Measurements from ENCODE around the gene IMPDH1.

The IMPDH1 gene

DNA sequence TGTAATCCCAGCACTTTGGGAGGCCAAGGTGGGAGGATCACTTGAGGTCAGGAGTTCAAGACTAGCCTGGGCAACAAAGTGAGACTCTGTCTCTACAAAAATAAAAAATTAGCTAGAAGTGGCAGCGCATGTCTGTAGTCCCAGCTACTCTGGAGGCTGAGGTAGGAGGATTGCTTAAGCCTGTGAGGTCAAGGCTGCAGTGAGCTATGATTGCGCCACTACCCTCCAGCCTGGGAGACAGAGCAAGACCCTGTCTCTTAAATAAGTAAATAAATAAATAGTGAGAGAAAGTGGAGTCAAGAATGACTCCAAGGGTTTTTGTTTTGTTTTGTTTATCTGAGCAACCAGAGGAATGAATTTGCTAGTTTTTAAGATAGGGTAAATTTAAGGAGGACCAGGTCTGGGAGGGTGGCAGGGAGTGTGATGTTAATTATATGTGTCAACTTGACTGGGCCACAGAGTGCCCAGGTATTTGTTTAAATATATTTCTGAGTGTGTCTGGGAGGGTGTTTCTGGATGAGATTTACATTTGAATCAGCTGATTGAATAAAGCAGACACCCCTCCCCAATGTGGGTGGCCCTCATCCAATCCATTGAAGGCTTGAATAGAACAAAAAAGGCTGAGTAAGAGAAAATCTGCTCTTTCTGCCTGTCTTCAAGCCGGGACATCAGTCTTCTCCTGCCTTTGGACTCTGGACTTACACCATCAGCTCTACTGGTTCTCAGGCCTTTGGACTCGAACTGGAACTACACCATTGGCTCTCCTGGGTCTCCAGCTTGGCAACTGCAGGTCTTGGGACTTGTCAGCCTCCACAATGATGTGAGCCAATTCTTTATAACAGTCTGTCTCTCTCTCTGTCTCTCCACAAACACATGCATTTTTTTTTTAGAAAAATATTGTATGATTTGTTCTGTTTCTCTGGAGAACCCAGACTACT is 23.5 kb downstream of the IMPDH1 start:
- no peak for DNase-seq

DNA sequence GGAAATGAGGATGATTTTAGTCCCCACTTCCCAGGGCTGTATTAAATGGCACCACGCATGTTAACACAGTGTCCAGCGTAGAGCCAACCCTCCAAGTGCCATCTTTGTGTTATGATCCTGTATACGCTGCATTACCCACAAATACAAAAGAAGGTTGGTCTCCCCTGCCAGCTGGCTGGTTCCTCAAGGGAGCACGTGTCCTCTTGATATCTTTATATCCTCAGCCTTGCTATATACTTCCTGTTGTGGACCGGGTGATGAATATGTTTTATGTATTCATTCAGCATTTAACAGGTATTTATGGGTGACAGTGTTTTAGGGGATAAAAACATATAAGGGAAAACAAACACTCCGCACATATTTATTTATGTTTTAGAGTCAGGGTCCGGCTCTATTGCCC is 25.1 kb downstream of the IMPDH1 start:
- no peak for DNase-seq

DNA sequence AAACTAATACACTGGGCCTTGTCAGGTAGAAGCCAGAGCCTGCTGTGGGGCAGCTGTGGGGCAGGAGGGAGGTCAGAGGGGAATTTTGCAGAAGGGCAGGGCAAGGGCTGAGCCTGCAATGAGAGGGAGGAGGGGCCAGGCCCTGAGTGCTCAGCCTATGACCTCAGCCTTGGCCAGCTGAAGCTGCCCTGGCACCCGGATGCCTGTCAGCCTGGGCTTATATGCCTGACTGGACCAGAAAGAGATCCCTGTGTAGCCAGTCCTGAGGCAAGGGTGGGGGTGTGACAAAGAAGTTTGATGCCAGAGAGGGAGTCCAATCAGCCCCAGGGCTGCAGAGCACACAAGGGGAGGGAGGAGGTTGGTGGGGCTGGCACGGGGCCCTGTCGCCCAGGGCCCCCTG is 26.0 kb downstream of the IMPDH1 start:
- no peak for DNase-seq

DNA sequence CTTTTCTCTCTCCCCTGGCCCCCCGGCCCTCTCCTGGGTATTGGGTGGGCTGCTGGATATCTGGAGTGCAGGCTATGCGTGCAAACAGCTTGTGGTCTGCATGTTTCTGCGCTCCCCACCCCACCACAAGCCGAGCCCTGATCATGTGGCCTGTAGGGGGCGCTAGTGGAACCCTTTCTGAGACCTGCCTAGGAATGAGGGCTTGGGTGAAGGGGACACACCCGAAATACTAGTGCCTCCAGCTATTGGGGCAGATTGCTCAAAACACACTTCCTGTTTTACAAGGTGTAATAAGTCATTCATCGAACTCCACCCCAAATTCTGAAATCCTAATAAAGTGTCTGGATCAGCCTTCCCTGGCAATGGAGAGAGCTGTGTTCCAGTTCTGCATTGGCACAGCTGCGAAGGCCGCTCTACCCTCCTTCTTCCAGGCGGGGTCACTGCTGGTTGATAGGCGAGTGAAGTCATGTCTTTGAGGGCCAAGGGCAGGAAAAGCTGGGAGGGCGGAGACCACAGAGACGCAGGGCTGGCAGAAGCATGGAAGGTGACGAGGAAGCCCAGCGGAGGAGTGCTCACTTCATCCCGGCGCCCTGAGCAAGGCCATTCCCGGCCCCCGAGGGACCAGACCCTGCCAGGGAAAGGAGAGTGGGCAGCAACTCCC is 28.5 kb downstream of the IMPDH1 start:
- no peak for DNase-seq

DNA sequence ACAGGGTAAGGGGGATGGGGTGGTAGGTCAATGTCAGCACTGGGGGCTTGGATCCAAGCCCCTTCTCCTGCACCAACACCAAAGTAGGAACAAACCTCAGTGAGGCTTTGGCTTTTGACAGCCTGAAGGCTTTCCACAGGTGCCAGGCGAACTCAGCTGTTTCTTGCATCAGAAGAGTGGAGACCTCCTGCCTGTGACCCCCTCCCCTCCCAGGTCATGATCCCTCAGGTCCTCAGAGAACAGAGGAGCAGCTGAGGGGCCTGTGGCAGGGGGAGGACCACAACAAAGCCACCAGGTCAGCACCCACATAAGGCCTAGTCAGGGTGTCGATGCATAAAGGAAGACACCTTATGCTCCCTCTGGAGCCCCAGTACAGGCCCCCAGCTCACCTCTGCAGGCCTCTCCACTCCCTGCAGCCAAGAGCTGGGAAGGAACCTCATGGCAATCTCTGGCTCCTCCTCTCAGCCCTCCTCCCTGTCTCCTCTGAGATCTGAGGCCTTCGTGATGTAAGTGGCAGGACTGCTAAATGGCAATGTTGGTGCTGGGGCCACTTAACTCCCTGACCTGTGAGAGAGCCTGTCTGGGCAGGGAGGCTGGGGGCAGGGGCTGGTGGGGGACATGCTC is 29.2 kb downstream of the IMPDH1 start:
- DNase-seq = no peak

DNA sequence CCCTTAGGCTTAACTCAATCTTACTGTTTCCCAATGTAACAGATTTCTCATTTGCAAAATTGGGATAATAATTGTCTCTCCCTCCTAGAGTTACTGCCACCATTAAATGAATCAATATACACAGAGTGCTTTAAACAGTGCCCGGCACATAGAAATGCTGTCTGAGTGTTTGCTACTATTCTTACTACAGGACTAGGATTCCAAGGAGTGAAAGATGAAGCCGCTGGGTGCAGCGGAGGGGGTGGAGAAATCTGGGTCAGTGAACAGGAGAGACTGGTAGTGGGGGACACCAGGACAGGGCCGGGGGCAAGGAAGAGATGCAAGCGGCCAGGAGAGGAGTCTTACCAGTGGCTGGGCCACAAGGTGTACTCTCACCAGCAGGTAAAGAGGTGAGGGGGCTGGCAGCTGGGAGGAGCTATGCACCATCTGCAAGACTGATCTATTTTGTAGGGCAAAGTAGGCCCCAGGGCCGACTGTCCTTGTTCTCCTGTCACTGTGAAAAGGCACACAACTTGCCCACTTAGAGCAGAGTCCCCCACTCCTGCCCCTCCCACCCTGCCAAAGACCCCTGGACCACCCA is 29.8 kb downstream of the IMPDH1 start:
- DNase-seq = no peak

DNA sequence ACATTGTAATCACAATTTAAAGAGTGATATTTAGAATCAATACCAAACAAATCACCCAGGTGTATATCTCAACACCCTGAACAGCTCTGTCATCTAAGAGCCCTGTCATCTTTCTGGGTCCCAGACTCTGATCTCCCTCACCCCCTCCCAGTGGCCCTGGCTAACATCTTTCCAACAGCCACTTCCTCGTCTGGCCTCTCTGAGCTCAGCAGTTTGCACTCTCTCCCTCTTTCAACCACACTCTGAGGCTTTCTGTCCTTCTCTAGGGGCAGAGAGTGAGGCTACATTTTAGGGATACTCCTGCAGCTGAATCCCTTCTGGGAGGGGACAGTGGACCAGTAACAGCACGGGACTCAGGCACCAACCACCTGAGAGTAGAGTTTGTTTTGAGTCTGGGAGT is 31.1 kb downstream of the IMPDH1 start:
- no peak for DNase-seq

DNA sequence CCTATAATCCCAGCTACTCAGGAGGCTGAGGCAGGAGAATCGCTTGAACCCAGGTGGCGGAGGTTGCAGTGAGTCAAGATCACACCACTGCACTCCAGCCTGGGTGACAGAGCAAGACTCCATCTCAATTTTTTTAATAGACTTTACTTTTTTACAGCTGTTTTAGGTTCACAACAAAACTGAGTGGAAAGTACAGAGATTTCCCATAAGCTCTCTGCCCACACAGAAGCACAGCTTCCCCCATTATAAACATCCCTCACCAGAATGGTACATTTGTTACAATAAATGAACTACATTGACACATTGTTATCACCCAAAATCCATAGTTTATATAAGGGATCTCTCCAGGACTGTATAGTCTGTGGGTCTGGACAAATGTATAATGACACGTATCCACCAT is 33.7 kb downstream of the IMPDH1 start:
- no peak for DNase-seq

DNA sequence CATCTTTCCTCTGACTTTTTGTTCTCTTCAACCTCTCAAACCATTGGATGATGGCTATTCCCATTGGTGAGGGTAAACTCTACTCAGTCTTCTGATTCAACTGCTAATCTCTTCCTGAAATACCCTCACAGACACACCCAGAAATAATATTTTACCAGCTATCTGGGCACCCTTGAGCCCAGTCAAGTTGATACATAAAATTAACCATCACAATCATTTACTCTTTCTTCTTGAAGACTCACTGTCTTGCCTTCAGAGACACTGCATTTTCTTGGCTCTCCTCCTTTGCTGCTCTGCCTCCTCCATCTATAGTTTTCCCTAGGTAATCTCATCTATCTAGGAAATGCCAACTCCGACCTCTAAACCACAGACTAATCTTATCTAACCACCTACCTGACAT is 35.7 kb downstream of the IMPDH1 start:
- no peak for DNase-seq

DNA sequence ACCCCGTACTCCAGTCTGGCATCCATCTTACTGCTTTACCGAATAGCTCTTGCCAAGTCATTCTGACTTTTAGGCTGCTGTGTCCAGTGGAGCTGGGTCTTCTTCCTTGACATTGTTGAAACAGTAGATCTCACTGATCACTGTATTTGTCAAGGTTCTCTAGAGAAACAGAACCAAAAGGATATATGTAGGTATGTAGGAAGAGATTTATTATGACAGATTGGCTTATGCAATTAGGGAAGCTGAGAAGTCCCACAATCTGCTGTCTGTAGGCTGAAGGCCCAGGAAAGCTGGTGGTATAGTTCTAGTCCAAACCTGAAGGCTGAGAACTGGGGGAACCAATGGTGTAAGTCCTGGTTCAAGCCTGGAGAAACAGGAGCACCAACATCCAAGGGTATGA is 36.2 kb downstream of the IMPDH1 start:
- DNase-seq = no peak

DNA sequence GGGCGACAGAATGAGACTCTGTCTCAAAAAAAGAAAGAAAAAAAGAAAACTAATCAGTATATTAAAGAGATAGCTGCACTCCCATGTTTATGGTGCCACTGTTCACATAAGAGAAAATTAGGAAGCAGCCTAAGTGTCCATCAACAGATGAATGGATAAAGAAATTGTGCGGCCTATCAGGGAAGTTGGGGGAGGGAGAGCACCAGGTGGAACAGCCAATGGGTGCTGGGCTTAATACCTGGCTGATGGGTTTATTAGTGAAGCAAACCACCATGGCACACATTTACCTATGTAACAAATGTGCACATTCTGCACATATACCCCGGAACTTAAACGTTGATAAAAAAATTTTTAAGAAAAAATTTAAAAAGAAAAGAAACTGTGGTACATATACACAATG is 39.3 kb downstream of the IMPDH1 start:
- DNase-seq = no peak

DNA sequence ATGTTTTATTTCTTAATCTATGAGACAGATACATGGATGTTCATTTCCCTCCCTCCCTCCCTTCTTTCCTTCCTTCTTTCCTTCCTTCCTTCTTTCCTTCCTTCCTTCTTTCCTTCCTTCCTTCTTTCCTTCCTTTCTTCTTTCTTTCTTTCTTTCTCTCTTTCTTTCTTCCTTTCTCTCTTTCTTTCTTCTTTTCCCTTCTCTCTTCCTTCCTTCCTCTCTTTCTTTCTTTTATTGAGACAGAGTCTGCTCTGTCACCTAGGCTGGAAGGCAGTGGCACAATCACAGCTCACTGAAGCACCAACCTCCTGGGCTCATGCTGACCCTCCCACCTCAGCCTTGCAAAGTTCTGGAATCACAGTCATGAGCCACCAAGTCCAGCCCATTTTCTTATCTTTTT is 42.8 kb downstream of the IMPDH1 start:
- no peak for DNase-seq

DNA sequence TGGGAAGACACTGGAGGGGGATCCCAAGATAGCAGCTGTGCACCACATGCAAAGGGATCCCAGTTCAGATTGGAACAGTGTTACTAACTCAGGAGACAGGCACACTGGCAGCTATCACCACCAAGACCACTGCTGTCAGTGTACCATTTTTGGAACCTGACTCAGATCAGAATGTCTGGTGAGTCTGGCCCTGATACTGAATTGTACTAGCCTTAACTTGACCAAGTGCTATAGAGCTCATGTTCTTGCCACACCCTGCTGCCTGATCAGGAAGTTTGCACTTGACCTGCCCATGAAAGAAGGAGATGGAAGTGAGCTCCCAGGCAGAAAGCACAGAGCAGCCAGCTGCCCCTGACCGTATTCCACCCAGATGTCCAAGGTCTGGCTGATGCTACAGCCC is 43.5 kb downstream of the IMPDH1 start:
- no peak for DNase-seq

DNA sequence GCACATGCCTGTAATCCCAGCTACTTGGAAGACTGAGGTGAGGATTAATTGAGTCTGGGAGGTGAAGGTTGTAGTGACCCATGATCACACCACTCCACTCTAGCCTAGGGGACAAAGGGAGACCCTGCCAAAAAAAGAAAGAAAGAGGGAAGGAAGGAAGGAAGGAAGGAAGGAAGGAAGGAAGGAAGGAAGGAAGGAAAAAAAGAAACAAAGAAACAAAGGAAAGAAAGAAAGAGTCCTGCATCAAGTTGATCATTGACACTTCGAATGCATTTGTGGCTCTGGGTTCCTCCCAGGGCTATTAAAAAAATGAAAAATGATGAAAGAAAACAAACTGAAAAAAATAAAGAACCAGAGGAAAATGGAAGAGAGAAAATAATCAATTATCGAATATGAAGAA is 44.4 kb downstream of the IMPDH1 start:
- DNase-seq = no peak

DNA sequence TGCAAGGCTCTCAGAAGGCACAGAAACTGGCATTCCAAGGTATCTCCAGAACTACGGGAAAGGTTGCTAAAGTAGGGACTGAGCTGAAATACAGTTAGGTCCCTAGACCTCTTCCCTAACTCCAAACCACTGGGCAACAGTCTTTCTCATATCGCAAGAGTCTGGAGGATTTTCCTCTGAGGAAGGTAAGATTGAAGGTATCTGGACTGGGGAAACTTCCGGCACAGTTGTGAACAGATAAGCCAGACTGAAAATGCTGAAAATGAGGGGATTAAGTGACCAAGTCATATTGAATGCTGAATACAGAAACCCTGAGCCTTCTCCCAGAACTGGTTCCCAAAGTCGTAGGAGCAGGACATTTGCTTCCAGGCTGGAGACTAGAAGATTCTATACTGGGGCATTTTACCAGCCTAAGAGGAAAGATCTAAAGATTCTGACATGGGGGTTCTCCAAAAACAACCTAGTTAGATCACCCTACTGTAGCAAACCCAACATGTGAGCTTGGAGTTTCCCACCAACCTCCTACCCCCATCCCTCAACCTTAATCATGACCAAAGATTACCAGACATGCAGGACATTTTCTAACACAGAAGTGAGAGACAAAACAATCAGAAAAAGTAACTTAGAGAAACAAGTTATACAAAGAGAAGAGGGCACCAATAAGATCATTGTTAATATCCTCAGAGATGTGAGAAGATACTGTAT is 45.5 kb downstream of the IMPDH1 start:
- no peak for DNase-seq

DNA sequence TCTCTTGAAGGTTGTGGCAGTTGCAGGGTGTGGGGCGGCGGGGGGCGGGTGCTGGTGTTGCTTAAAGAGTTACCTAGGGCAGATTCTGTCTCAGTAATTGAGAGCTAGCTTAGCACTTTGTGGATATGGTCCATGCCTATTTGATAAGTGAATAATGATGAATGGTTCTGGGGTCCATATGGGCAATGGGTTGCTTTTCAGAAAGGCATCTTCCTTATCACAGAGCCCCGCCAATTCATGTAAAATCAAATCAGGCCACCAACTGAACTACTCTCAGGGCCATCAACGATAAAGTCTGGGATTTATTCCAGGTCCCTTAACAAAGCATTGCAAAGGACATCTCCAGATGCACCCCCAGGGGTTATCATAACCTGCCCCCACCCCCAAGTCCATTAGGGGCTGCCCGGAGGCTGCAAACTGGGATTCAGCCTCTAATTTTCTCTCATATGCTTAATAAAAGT is 46.5 kb downstream of the IMPDH1 start:
- no peak for DNase-seq

DNA sequence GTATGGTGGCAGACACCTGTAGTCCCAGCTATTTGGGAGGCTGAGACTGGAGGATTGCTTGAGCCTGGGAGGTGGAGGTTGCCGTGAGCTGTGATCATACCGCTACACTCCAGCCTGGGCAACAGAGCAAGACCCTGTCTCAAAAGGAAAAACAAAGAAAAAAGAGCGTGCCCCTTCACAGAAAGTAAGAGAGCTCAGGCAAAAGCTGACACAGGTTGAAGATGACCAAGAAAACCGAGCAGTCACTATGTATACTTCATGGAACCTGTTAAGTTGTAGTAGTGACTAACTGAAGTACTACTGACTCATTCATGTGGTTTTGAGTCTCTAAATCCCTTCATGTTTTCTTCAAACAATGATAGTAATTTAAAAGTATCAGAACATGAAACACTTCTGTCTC is 47.1 kb downstream of the IMPDH1 start:
- DNase-seq = no peak

DNA sequence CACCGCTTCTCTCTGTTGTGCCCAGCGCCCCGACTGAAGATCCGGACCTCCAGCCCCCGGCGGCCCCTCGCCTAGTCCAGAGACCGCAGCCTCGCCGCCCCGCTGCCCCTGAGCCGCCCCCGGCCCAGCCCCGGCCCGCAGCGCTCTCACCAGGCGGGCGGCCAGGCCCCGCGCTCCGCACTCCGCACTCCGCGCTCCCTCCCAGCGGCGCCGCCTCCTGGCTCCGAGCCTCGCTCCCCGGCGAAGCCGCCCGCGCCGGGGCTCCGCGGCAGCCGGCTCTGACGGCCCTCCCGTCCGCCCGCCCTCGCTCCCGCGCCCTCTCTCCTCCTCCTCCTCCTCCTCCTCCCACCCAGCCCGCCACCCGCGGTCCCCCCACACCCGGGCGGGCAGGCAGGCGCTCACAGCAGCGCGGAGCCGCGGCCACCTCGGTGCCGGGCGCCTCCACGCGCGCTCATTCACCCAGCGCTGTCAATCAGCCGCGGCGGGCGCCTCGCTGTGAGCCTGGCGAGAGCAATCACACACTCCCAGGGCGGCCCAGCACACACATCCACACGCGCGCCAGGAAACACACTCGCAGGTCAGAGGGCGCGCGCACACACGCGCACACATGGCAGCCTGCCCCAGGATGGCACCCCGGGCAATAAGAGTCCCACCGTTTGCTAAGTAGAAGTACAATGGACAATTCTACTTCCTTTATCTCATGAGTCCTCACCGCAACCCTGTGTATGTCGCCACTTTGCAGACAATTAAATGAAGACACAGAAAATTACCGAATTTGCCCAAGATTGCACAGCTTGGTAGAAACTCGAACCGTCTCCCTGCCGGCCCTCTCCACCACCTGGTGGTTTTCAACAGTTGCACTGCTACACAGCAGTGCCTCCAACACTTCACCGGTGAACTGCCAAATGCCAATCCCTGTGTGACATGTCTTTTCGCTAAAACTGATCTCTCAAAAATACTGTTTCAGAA is 48.1 kb downstream of the IMPDH1 start, which contains the start of gene PRRT4:
TSS of gene PRRT4 (minus strand) at position 280 of the 969 bp plus-strand sequence.
- DNase-seq = peak; percentile 55

DNA sequence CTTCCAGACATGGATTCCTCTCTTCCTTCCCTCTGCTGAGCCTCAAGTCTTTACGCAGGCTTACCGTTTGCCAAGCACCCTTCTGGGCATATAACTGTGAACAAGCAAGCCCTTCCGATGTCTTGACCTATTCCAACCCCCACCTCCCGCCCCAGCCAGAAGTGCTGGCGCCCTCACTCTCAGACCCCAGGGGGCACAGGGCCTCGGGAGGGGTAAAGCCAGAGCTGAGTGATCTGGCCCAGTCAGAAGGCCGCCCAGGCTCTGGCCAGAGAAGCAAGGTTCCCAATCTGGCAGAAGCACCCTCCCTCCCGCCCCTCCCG is 49.5 kb downstream of the IMPDH1 start:
- DNase-seq = no peak

DNA sequence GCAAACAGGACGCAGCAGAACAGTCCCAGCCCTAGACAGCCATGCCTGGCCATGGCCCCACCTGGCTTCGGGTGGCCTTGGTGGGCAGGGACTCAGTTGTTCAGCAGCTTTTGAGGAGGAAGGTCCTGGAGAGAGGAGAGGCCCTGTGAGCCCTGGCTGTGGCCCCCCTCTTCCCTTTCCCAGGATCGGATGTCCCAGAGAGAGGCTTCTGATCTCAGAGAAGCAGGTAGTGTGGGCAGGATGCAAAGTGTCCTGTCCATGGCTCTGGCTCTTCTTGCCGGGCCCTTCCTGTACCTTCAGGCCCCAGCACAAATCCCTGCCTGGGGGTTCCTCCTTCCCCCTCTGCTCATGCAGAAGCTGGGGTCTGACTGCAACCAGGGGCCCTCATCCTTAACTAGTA is 49.8 kb downstream of the IMPDH1 start:
- no peak for DNase-seq

DNA sequence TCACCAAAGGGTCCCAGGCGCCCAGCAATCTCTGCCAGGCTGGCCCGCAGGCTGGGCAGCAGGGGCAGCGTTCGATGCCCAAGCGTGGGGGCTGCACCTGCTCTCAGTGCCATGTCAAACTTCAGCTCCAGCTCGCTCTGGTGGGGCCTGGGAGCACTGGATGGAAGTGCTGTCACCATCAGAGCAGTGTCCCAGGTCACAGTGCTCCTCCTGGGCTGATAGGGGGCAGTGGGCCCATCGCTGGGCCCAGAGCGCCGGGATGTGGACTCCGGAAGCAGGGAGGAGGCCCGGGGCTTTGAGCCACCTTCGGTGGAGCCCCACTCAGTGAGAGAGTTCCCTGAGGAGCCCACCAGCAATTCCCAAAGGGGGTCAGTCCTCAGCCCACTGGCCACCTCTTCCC is 50.4 kb downstream of the IMPDH1 start:
- no peak for DNase-seq

DNA sequence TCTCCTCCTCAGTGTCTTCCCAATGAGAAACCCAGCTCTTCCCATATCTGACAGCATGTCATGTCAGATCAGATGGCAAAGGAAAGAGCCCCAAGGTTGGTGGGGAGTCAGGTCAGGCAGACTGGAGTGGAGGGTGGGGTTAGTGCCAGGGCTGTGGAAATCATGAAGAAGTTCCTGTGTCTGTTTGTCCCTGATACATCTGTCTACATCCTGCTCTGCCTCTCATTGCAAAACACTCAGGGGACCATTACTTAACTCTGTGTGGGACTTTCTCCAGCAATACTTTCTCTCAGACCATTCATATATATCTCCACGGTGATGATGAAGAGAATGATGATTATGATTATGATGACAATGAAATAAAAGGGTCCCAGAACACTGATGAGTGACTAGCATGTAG is 51.5 kb downstream of the IMPDH1 start:
- no peak for DNase-seq

Data from left hindlimb (tissue), 1 donor.